ENCODE results near the gene EID1. TPM values are rescaled to one million over a fixed set of nuclear protein-coding genes. Genes with fewer than 3 reads are reported as not detected.
A peak's percentile ranks its signal among the peaks of the same experiment; 100 is the strongest.
"Not testable (repeated sequence)": the region's sequence is repeated elsewhere in the genome, so short reads cannot be mapped to it uniquely, and the experiment has no call there.

Gene EID1
- total RNA-seq, 2 experiments from 2014 or later, result 85.3 to 89.5 TPM

GRCh38 chr15:48891232-48891765, 13.4 kb downstream of the EID1 start:
- Mint-ChIP-seq H3K36me3 (ENCODE audit: low read depth) (no peaks in the 10 kb centered on the region), H3K9me3 (ENCODE audit: insufficient read depth) (no peaks in the 10 kb centered on the region), H3K27ac (no peak overlapping the region), H3K4me3 (no peak overlapping the region), H3K27me3 (ENCODE audit: low read depth) (peaks cover 7% of the 10 kb centered on the region), H3K4me1 (ENCODE audit: low read depth) (no peaks in the 10 kb centered on the region)
- DNase-seq (no peak), ATAC-seq (no peak)
- POLR2A ChIA-PET, result interaction anchor here (2.0 kb wide), 1 partner anchor 13 kb away, joined by 11 read pairs; the partner anchor contains the start of gene EID1
- CTCF ChIA-PET, result interaction anchor here (1.4 to 2.1 kb wide), 4 partner anchors 29 to 84 kb away, joined by 3 to 7 read pairs (median 6); no protein-coding TSS in a partner anchor

DNA sequence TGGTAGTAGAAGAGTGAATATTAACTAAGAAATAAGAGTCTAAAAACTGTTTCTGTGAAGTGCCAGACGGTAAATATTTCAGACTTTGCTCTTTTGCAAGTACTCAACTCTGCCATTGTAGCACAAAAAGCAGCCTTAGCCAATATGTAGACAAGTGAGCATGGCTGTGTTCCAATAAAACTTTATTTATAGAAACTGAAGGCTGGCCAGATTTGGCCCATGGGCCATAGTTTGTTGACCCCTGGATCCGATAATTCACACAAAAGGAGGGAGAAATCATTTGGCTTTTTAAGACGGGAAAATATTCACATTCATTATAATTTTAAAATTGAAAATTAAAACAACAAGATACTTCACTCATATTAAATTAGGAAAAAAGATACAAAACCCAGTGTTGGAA, 15.4 kb downstream of the EID1 start:
- DNase-seq, result no peak
- Mint-ChIP-seq H3K27ac (no peak overlapping the region), H3K4me1 (ENCODE audit: low read depth) (peaks cover 12% of the 10 kb centered on the region), H3K36me3 (ENCODE audit: low read depth) (no peaks in the 10 kb centered on the region), H3K9me3 (ENCODE audit: insufficient read depth) (no peaks in the 10 kb centered on the region), H3K27me3 (ENCODE audit: low read depth) (peaks cover 22% of the 10 kb centered on the region), H3K4me3 (no peak overlapping the region)
- ChIA-PET POLR2A (no interaction called here), CTCF (no interaction called here)
- no peak for ATAC-seq

DNA sequence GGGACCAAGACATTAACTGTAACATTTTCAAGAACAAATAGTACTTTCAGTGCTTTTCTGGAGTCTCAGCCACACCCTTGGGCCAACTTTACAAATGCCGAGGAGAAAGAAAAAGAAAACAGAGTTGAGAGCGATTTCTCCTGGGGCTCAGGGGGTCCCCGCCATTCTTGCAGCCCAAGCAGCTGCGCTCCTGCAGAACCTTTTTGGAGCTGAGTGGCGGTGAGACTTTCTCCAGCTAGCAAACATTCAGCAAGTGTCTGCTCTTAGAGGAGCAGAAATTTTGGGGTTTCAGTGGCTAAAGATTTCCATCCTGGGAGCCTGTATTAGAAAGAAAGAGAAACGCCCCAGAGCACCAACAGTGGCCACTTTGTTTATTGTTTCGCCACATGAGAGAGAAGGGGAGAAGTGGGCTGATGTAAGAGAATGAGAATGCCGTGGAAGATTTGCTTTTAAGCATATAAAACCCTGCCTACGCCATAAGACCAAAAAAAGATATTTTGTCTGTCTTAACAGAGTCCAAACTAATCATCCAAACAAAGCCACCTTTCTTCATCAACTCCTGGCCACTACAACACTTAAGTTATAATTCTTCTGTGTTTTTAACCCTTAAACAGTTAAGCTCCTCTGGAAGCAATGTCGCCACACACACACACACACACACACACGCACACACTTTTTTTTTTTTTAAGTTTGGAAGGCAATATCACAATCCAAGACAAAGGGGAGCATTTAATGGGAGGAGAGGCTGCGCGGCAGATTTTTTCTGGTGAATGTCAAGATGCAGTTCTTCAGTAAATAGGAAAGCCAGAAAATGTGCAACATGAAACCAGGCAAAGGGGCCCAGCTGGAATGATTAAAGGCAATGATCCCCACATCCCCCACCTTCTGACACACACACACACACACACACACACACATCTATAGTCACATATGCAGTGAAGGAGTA, 19.2 kb downstream of the EID1 start:
- POLR2A ChIA-PET, result no interaction called here
- DNase-seq (no peak), ATAC-seq (no peak)
- no peaks in the 10 kb centered on the region for H3K9me3 Mint-ChIP-seq (ENCODE audit: insufficient read depth)
- H3K4me1 Mint-ChIP-seq (ENCODE audit: low read depth), result peaks cover 15% of the 10 kb centered on the region
- H3K36me3 Mint-ChIP-seq (ENCODE audit: low read depth), result no peaks in the 10 kb centered on the region
- peaks cover 17% of the 10 kb centered on the region for H3K27me3 Mint-ChIP-seq (ENCODE audit: low read depth)
- CTCF ChIA-PET, result no interaction called here
- no peak overlapping the region for H3K4me3 Mint-ChIP-seq
- H3K27ac Mint-ChIP-seq, result no peak overlapping the region

DNA sequence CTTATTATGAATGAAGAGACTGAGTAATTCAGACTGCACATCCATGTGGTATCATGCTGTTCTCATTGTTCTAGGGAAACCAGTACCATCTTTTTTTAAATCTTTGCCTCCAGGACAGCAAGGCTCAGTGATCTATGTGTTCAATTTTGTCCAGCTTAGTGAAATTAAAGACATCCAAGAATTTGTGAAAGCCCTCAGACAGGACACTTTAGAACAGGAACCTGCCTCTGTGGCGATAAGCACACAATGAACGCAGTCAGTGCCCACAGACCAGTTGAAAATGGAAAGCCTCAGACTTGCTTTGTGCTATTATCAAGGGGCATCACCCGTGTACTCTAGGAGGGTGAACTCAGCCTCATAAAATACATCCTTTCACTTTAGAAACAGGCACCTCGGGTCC, 20.1 kb downstream of the EID1 start:
- POLR2A ChIA-PET, result no interaction called here
- CTCF ChIA-PET, result no interaction called here
- DNase-seq, result no peak
- Mint-ChIP-seq H3K4me3 (no peak overlapping the region), H3K9me3 (ENCODE audit: insufficient read depth) (no peaks in the 10 kb centered on the region), H3K27ac (no peak overlapping the region), H3K4me1 (ENCODE audit: low read depth) (peaks cover 15% of the 10 kb centered on the region), H3K36me3 (ENCODE audit: low read depth) (no peaks in the 10 kb centered on the region), H3K27me3 (ENCODE audit: low read depth) (peaks cover 16% of the 10 kb centered on the region)
- peak; percentile 53 for ATAC-seq

GRCh38 chr15:48898446-48898845, 20.5 kb downstream of the EID1 start:
- ATAC-seq (no peak), DNase-seq (no peak)
- POLR2A ChIA-PET, result no interaction called here
- peaks cover 15% of the 10 kb centered on the region for H3K4me1 Mint-ChIP-seq (ENCODE audit: low read depth)
- no peak overlapping the region for H3K27ac Mint-ChIP-seq
- H3K4me3 Mint-ChIP-seq, result no peak overlapping the region
- H3K27me3 Mint-ChIP-seq (ENCODE audit: low read depth), result peaks cover 15% of the 10 kb centered on the region
- H3K9me3 Mint-ChIP-seq (ENCODE audit: insufficient read depth), result no peaks in the 10 kb centered on the region
- no peaks in the 10 kb centered on the region for H3K36me3 Mint-ChIP-seq (ENCODE audit: low read depth)
- CTCF ChIA-PET, result interaction anchor here (1.0 kb wide), 1 partner anchor 78 kb away, joined by 3 read pairs; no protein-coding TSS in a partner anchor

- no peak overlapping the region for H3K4me3 Mint-ChIP-seq
Measured at GRCh38 chr15:48899793-48900192, 21.9 kb downstream of the EID1 start.

GRCh38 chr15:48904758-48905157, 26.8 kb downstream of the EID1 start:
- H3K4me3 Mint-ChIP-seq, result no peak overlapping the region
- H3K27ac Mint-ChIP-seq, result no peak overlapping the region
- no peaks in the 10 kb centered on the region for H3K9me3 Mint-ChIP-seq (ENCODE audit: insufficient read depth)
- ATAC-seq (no peak), DNase-seq (no peak)
- no peaks in the 10 kb centered on the region for H3K36me3 Mint-ChIP-seq (ENCODE audit: low read depth)
- ChIA-PET POLR2A (no interaction called here), CTCF (interaction anchor here (1.2 to 2.8 kb wide), 2 partner anchors 14 to 71 kb away, joined by 3 to 11 read pairs; no protein-coding TSS in a partner anchor)
- H3K4me1 Mint-ChIP-seq (ENCODE audit: low read depth), result no peaks in the 10 kb centered on the region
- H3K27me3 Mint-ChIP-seq (ENCODE audit: low read depth), result peaks cover 2% of the 10 kb centered on the region

More at GRCh38 chr15:48899793-48900192, 21.9 kb downstream of the EID1 start:
- no peak for ATAC-seq
- H3K27me3 Mint-ChIP-seq (ENCODE audit: low read depth), result peaks cover 15% of the 10 kb centered on the region
- H3K36me3 Mint-ChIP-seq (ENCODE audit: low read depth), result no peaks in the 10 kb centered on the region
- no peak for DNase-seq
- POLR2A ChIA-PET, result no interaction called here
- no peaks in the 10 kb centered on the region for H3K9me3 Mint-ChIP-seq (ENCODE audit: insufficient read depth)
- no peak overlapping the region for H3K27ac Mint-ChIP-seq
- CTCF ChIA-PET, result no interaction called here
- peaks cover 15% of the 10 kb centered on the region for H3K4me1 Mint-ChIP-seq (ENCODE audit: low read depth)

GRCh38 chr15:48905216-48905615, 27.3 kb downstream of the EID1 start:
- Mint-ChIP-seq H3K4me3 (no peak overlapping the region), H3K27me3 (ENCODE audit: low read depth) (peaks cover 5% of the 10 kb centered on the region), H3K9me3 (ENCODE audit: insufficient read depth) (no peaks in the 10 kb centered on the region), H3K36me3 (ENCODE audit: low read depth) (no peaks in the 10 kb centered on the region), H3K27ac (no peak overlapping the region), H3K4me1 (ENCODE audit: low read depth) (no peaks in the 10 kb centered on the region)
- no peak for ATAC-seq
- DNase-seq, result no peak
- CTCF ChIA-PET, result interaction anchor here (1.0 to 2.8 kb wide), 3 partner anchors 13 to 240 kb away, joined by 3 to 11 read pairs (median 3); no protein-coding TSS in a partner anchor
- POLR2A ChIA-PET, result no interaction called here

DNA sequence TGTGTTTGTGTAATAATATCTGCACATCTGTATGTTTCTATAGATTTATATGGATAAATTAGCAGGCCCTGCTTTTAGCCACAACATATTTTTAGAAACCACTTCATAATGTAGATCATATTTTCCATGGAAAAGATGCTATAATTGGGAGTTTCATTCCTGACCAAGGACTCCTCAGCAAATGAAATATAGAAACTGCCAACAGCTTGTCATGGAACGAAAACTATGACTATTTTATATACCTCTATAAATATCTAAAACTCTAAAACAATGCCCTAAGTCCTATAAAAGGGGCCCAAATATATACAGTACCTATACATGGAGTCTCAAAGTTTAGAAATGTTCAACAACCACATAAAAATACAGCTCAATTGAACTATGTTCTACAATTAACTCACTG, 27.9 kb downstream of the EID1 start:
- ATAC-seq (no peak), DNase-seq (no peak)
- no peaks in the 10 kb centered on the region for H3K9me3 Mint-ChIP-seq (ENCODE audit: insufficient read depth)
- POLR2A ChIA-PET, result no interaction called here
- H3K4me3 Mint-ChIP-seq, result no peak overlapping the region
- CTCF ChIA-PET, result interaction anchor here (1.0 to 2.8 kb wide), 3 partner anchors 12 to 240 kb away, joined by 3 to 11 read pairs (median 3); no protein-coding TSS in a partner anchor
- peaks cover 8% of the 10 kb centered on the region for H3K27me3 Mint-ChIP-seq (ENCODE audit: low read depth)
- H3K4me1 Mint-ChIP-seq (ENCODE audit: low read depth), result no peaks in the 10 kb centered on the region
- no peak overlapping the region for H3K27ac Mint-ChIP-seq
- no peaks in the 10 kb centered on the region for H3K36me3 Mint-ChIP-seq (ENCODE audit: low read depth)

DNA sequence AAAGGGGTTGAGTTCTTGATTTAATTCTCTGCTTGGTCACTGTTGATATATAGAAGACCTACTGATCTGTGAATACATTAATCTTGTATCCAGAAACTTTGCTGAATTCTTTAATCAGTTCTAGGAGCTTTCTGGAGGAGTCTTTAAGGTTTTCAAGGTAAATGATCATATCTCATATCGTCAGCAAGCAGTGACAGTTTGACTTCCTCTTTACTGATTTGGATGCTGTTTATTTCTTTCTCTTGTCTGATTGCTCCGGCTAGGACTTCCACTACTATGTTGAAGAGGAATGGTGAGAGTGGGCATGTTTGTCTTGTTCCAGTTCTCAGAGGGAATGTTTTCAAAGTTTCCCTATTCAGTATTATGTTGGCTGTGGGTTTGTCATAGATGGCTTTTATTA, 31.4 kb downstream of the EID1 start:
- CTCF ChIA-PET; DNase-seq; POLR2A ChIA-PET; H3K4me1 Mint-ChIP-seq (ENCODE audit: low read depth); ATAC-seq; H3K4me3 Mint-ChIP-seq; H3K27ac Mint-ChIP-seq; H3K9me3 Mint-ChIP-seq (ENCODE audit: insufficient read depth); H3K36me3 Mint-ChIP-seq (ENCODE audit: low read depth): not testable (repeated sequence)
- peaks cover 12% of the 10 kb centered on the region for H3K27me3 Mint-ChIP-seq (ENCODE audit: low read depth)

GRCh38 chr15:48910554-48910953, 32.6 kb downstream of the EID1 start:
- H3K27me3 Mint-ChIP-seq (ENCODE audit: low read depth), result peaks cover 12% of the 10 kb centered on the region
- not testable (repeated sequence) for ATAC-seq
- CTCF ChIA-PET, result interaction anchor here (0.7 kb wide), 1 partner anchor 29 kb away, joined by 3 read pairs; no protein-coding TSS in a partner anchor

GRCh38 chr15:48913141-48913540, 35.2 kb downstream of the EID1 start:
- DNase-seq, result no peak
- peaks cover 5% of the 10 kb centered on the region for H3K4me1 Mint-ChIP-seq (ENCODE audit: low read depth)
- ChIA-PET CTCF (interaction anchor here (0.7 to 1.9 kb wide), 2 partner anchors 35 to 63 kb away, joined by 4 to 5 read pairs; partner anchors contain the start of gene EID1), POLR2A (interaction anchor here (1.2 kb wide), 1 partner anchor 51 kb away, joined by 3 read pairs; the partner anchor contains the start of gene SHC4)
- no peak overlapping the region for H3K4me3 Mint-ChIP-seq
- ATAC-seq, result no peak
- no peak overlapping the region for H3K27ac Mint-ChIP-seq
- no peaks in the 10 kb centered on the region for H3K9me3 Mint-ChIP-seq (ENCODE audit: insufficient read depth)
- H3K27me3 Mint-ChIP-seq (ENCODE audit: low read depth), result peaks cover 19% of the 10 kb centered on the region
- H3K36me3 Mint-ChIP-seq (ENCODE audit: low read depth), result no peaks in the 10 kb centered on the region

More at GRCh38 chr15:48910554-48910953, 32.6 kb downstream of the EID1 start:
- DNase-seq; H3K4me3 Mint-ChIP-seq; H3K9me3 Mint-ChIP-seq (ENCODE audit: insufficient read depth); POLR2A ChIA-PET; H3K27ac Mint-ChIP-seq; H3K36me3 Mint-ChIP-seq (ENCODE audit: low read depth); H3K4me1 Mint-ChIP-seq (ENCODE audit: low read depth): not testable (repeated sequence)
